K562 (cell line): Measurements from ENCODE around the gene SCNN1A. TPM values are rescaled to one million over a fixed set of nuclear protein-coding genes. Genes with fewer than 3 reads are reported as not detected.

Experiments used
- ATAC-seq: fragments of 200-7000 bp; cut with Tn5 transposase; 3 replicates; pipeline ENCODE4 v1.9.1; 2020; ENCODE audit warnings: moderate library complexity
- BruUV-seq: library from RNA; stranded (reverse); fragments of 400-500 nt; replicated peaks from 2 replicates; lab custom pipeline; 2021; lab: Mats Ljungman, UMichigan
- CTCF ChIA-PET: fragments of 300-600 bp; formaldehyde crosslinking; extraction: SDS; loops from one replicate; lab custom pipeline; 2021; ENCODE audit warnings: low intra/inter-chr PET ratio; lab: Yijun Ruan, JAX
- POLR2A ChIA-PET: fragments of 300-600, 350-650 bp; sonication (Branson Sonifier 250); formaldehyde crosslinking; extraction: SDS; loops from one replicate; lab custom pipeline; 2021; ENCODE audit warnings: antibody characterized with exemption, inconsistent platforms; lab: Yijun Ruan, JAX
- DNase-seq, 4 experiments: peaks; one replicate each; pipeline versions ENCODE4 v3.0.0 to v3.0.0-alpha.2; 2011 to 2018; ENCODE audit warnings: low spot score in 3 of 4, mixed read lengths in 3 of 4; ENCODE audit errors: extremely low read depth in 1 of 4
- FAIRE-seq: peaks from 2 replicates; lab custom pipeline; 2011; peaks lifted over from hg19 to GRCh38; lab: Jason Lieb, UNC
- H2AFZ ChIP-seq: 2 replicates; pipeline ENCODE4 v1.6.0; 2011; ENCODE audit warnings: low read depth, low read length, control low read depth, inconsistent platforms
- H3K27ac ChIP-seq: fragments of 200-600 bp; 3 replicates; pipeline ENCODE4 v1.8.0; 2011; ENCODE audit warnings: low read depth, mild to moderate bottlenecking, control low read depth, inconsistent platforms, low read length, moderate library complexity, mixed read lengths; ENCODE audit errors: extremely low read depth
- H3K27me3 ChIP-seq, 2 experiments: fragments of 300-600 bp in 1 of 2; 2 replicates in 1 of 2; 3 replicates in 1 of 2; pipeline versions ENCODE4 v1.6.0 to v1.8.0; 2011; ENCODE audit warnings: inconsistent platforms in 2 of 2, low read length in 2 of 2, mild to moderate bottlenecking in 1 of 2, mixed read lengths in 1 of 2, moderate library complexity in 1 of 2; ENCODE audit not compliant: control insufficient read depth in 2 of 2, insufficient read depth in 2 of 2
- H3K36me3 ChIP-seq: fragments of 300-600 bp; 3 replicates; pipeline ENCODE4 v1.8.0; 2011; ENCODE audit warnings: mild to moderate bottlenecking, low read length, inconsistent platforms; ENCODE audit not compliant: control insufficient read depth, insufficient read depth
- H3K4me1 ChIP-seq, 2 experiments: fragments of 200-600 bp in 1 of 2; replicated peaks in 1 of 2; 2 replicates in 1 of 2; 3 replicates in 1 of 2; pipeline versions ENCODE4 v1.5.1 to v1.8.0; 2011; ENCODE audit warnings: inconsistent platforms in 2 of 2, low read length in 2 of 2, mild to moderate bottlenecking in 1 of 2, mixed read lengths in 1 of 2, moderate library complexity in 1 of 2; ENCODE audit not compliant: control insufficient read depth in 2 of 2, insufficient read depth in 2 of 2
- H3K4me2 ChIP-seq: 2 replicates; pipeline ENCODE4 v1.6.1; 2011; ENCODE audit warnings: low read length, control low read depth, inconsistent platforms, mixed read lengths; ENCODE audit not compliant: insufficient read depth
- H3K4me3 ChIP-seq: fragments of 200-600 bp; sonication (generic), shearing (Covaris generic); 2 replicates; pipeline ENCODE4 v1.5.1; 2016; ENCODE audit warnings: control low read depth, inconsistent platforms
- H3K79me2 ChIP-seq: fragments of 200-600 bp; 3 replicates; pipeline ENCODE4 v1.8.0; 2011; ENCODE audit warnings: low read length, inconsistent platforms; ENCODE audit not compliant: control insufficient read depth, insufficient read depth
- H3K9ac ChIP-seq, 2 experiments: 2 replicates each; pipeline versions ENCODE4 v1.6.0 to v1.6.1; 2011; ENCODE audit warnings: low read depth in 2 of 2, low read length in 2 of 2, control low read depth in 1 of 2, inconsistent platforms in 1 of 2, mild to moderate bottlenecking in 1 of 2, mixed read lengths in 1 of 2; ENCODE audit not compliant: insufficient read depth in 1 of 2
- H3K9me1 ChIP-seq: one replicate; pipeline ENCODE4 v1.6.0; 2011; ENCODE audit warnings: inconsistent platforms, mild to moderate bottlenecking, low read length, moderate library complexity; ENCODE audit not compliant: control insufficient read depth, insufficient read depth
- H3K9me3 ChIP-seq: replicated peaks from 2 replicates; pipeline ENCODE4 v1.5.1; 2011; ENCODE audit warnings: low read depth, low read length, inconsistent platforms; ENCODE audit not compliant: control insufficient read depth, insufficient read depth
- H4K20me1 ChIP-seq: replicated peaks from 2 replicates; pipeline ENCODE4 v1.6.1; 2011; ENCODE audit warnings: low read length, inconsistent platforms, mixed read lengths; ENCODE audit not compliant: control insufficient read depth, insufficient read depth
- ATF7 ChIP-seq: fragments of 450-650 bp; IDR thresholded peaks from 2 replicates; pipeline ENCODE4 v1.7.1; 2014; ENCODE audit warnings: mild to moderate bottlenecking, moderate library complexity
- BCOR ChIP-seq: fragments of 450-650 bp; IDR thresholded peaks from 2 replicates; pipeline ENCODE4 v1.6.1; 2016
- CBFB ChIP-seq: sonication (generic); formaldehyde crosslinking; IDR thresholded peaks from 2 replicates; pipeline ENCODE4 v1.4.0; 2020; ENCODE audit warnings: mild to moderate bottlenecking, missing genetic modification reagents
- DEAF1 ChIP-seq: fragments of 450-650 bp; formaldehyde crosslinking; IDR thresholded peaks from 2 replicates; pipeline ENCODE4 v1.4.0; 2020; ENCODE audit warnings: mild to moderate bottlenecking, moderate library complexity
- GABPB1 ChIP-seq: sonication (generic); formaldehyde crosslinking; IDR thresholded peaks from 2 replicates; pipeline ENCODE4 v1.8.0; 2022; ENCODE audit warnings: mild to moderate bottlenecking, missing genetic modification reagents
- GATAD2A ChIP-seq: fragments of 450-650 bp; IDR thresholded peaks from 2 replicates; pipeline ENCODE4 v1.6.1; 2017
- HMGN3 ChIP-seq: IDR thresholded peaks from 2 replicates; pipeline ENCODE4 v1.6.1; 2011; ENCODE audit warnings: borderline replicate concordance, low read depth, mild to moderate bottlenecking, mixed read lengths, low read length; ENCODE audit not compliant: insufficient read length; ENCODE audit errors: extremely low read depth
- HMGXB4 ChIP-seq: sonication (generic); formaldehyde crosslinking; IDR thresholded peaks from 2 replicates; pipeline ENCODE4 v1.8.1; 2023; ENCODE audit warnings: mild to moderate bottlenecking, missing genetic modification reagents
- HOXB6 ChIP-seq: fragments of 250-450 bp; sonication (Bioruptor Pico); IDR thresholded peaks from 2 replicates; pipeline ENCODE4 v1.5.1; 2022; ENCODE audit warnings: mild to moderate bottlenecking, borderline replicate concordance
- NR3C1 ChIP-seq: sonication (generic); formaldehyde crosslinking; IDR thresholded peaks from 2 replicates; pipeline ENCODE4 v1.8.1; 2022; ENCODE audit warnings: missing genetic modification reagents
- PHF20 ChIP-seq: fragments of 450-650 bp; IDR thresholded peaks from 2 replicates; pipeline ENCODE4 v1.6.1; 2018; ENCODE audit not compliant: partially characterized antibody
- PRPF4 ChIP-seq: fragments of 200-400 bp; formaldehyde crosslinking; IDR thresholded peaks from one replicate; pipeline ENCODE4 v1.6.1; 2017; ENCODE audit warnings: low read length, low read depth, mild to moderate bottlenecking; ENCODE audit not compliant: insufficient read depth, poor library complexity, severe bottlenecking
- ZC3H4 ChIP-seq: sonication (generic); formaldehyde crosslinking; IDR thresholded peaks from 2 replicates; pipeline ENCODE4 v1.9.0; 2021; ENCODE audit warnings: missing genetic modification reagents, borderline replicate concordance
- ZFPM2 ChIP-seq: fragments of 250-450 bp; sonication (Bioruptor Pico); IDR thresholded peaks from 2 replicates; pipeline ENCODE4 v1.5.1; 2022; ENCODE audit warnings: mild to moderate bottlenecking
- ZNF668 ChIP-seq: fragments of 250-450 bp; sonication (Bioruptor Pico); IDR thresholded peaks from 2 replicates; pipeline ENCODE4 v1.8.0; 2022; ENCODE audit warnings: mild to moderate bottlenecking, inconsistent platforms
- WGBS: fragments of 100-300 bp; shearing (Covaris generic); methylation state at CpG from one replicate; pipeline ENCODE4 v1.1.6; 2016; ENCODE audit warnings: low coverage, mixed read lengths; ENCODE audit not compliant: insufficient coverage; ENCODE audit errors: missing lambda C conversion rate; 5-methylcytosine and 5-hydroxymethylcytosine counted together
- in situ Hi-C: fragments of 300-500 bp; cut with MboI; formaldehyde crosslinking; loops from 4 replicates; pipeline ENCODE4 v1.15.0; 2018; ENCODE audit warnings: inconsistent platforms, mixed read lengths
- intact Hi-C: fragments of 100-400 bp; cut with micrococcal nuclease; formaldehyde crosslinking; loops from 2 replicates; pipeline ENCODE4 v1.14.2; 2022
- polyA plus RNA-seq, 8 experiments: library from polyadenylated mRNA; depleted of rRNA in 4 of 8; stranded (reverse) in 5 of 8; unstranded in 3 of 8; fragments of >200 nt; fragmentation: Nextera tagmentation in 2 of 8; fragmentation: Illumina TruSeq in 1 of 8; extraction: Ambion mirVana in 2 of 8; extraction: Trizol in 1 of 8; gene quantifications; 2 replicates each; pipeline versions ENCODE4 v1.2.1 to v1.2.3, GENCODE V29; 2011 to 2014; ENCODE audit warnings: inconsistent platforms in 1 of 8, missing spikeins in 1 of 8
- total RNA-seq, 7 experiments: library from RNA; depleted of rRNA in 6 of 7; stranded (reverse); fragments of >200 nt in 6 of 7; fragmentation: Illumina TruSeq in 2 of 7; extraction: Trizol in 2 of 7; gene quantifications; 2 replicates each; pipeline versions ENCODE4 v1.2.1 to v1.2.3, GENCODE V29; 2011 to 2021; ENCODE audit warnings: low replicate concordance in 1 of 7

SCNN1A gene
- total and polyA plus RNA-seq, 9 of the 15 experiments (the other 6 are each of a cell fraction or from before 2014, with no cell fraction given) = 0.15 to 0.49 (median 0.32) TPM; not detected in 5

GRCh38 chr12:6394398-6394797 lies 19.0 kb upstream of the SCNN1A start:
- H3K9me3 ChIP-seq = no peaks in the 10 kb centered on the region
- intact Hi-C loops (no loop called here), in situ Hi-C loops (no loop called here)
- DNase-seq (no peak), ATAC-seq (no peak), FAIRE-seq (no peak)
- H3K9ac ChIP-seq = peak overlapping the region in 1 of 2 experiments; percentile 59; a peak in 1 of 4 replicates
- no peaks in the 10 kb centered on the region for H3K79me2 ChIP-seq
- no peak overlapping the region for H2AFZ ChIP-seq
- ChIA-PET POLR2A (interaction anchor here (0.6 to 1.5 kb wide), 2 partner anchors 10 to 17 kb away, joined by 3 to 4 read pairs; partner anchors contain the start of gene LTBR), CTCF (no interaction called here)
- BruUV-seq = no TSS peak
- H4K20me1 ChIP-seq = no peaks in the 10 kb centered on the region; the same call in 1 of the 2 replicates
- H3K4me1 ChIP-seq = peaks cover 9 to 16% of the 10 kb centered on the region in 2 experiments; a peak in 4 of 5 replicates
- no peak overlapping the region for H3K4me2 ChIP-seq
- H3K36me3 ChIP-seq = peaks cover 23% of the 10 kb centered on the region; the same call in 2 of the 3 replicates
- H3K9me1 ChIP-seq = no peaks in the 10 kb centered on the region
- TF ChIP-seq GATAD2A (no peak), ZC3H4 (CRISPR knock-in tag) (no peak), HOXB6 (CRISPR knock-in tag) (no peak), HMGN3 (no peak), NR3C1 (CRISPR knock-in tag) (no peak), ATF7 (no peak), HMGXB4 (no peak), CBFB (CRISPR knock-in tag) (no peak), ZFPM2 (CRISPR knock-in tag) (no peak), GABPB1 (CRISPR knock-in tag) (no peak), BCOR (no peak), ZNF668 (no peak), PRPF4 (no peak), DEAF1 (CRISPR knock-in tag) (no peak), PHF20 (no peak)
- H3K4me3 ChIP-seq = no peak overlapping the region
- no peak overlapping the region for H3K27ac ChIP-seq
- WGBS = 56% methylated on average over 6 of the region's 8 CpGs
- no peaks in the 10 kb centered on the region for H3K27me3 ChIP-seq
